Erythroblast (primary cell): ENCODE results near the gene TKT.
"Not testable (repeated sequence)": the region's sequence is repeated elsewhere in the genome, so short reads cannot be mapped to it uniquely, and the experiment has no call there.

Experiments used
- DNase-seq, 2 experiments: peaks; one replicate each; lab custom pipeline; 2025; lab: John Stamatoyannopoulos, UW
- GATA1 ChIP-seq: IDR thresholded peaks from 2 replicates; pipeline ENCODE4 v1.6.1; 2011; ENCODE audit warnings: low read depth, mild to moderate bottlenecking, control low read depth, low read length, moderate library complexity
- POLR2A ChIP-seq: IDR thresholded peaks from 2 replicates; pipeline ENCODE4 v1.6.1; 2011; ENCODE audit warnings: mild to moderate bottlenecking, low read length

TKT gene

GRCh38 chr3:53254509-53255422 lies 1.1 kb downstream of the TKT start:
- TF ChIP-seq GATA1 (no peak), POLR2A (peak; percentile 25)
- peak; percentile 65 to 67 for DNase-seq

DNA sequence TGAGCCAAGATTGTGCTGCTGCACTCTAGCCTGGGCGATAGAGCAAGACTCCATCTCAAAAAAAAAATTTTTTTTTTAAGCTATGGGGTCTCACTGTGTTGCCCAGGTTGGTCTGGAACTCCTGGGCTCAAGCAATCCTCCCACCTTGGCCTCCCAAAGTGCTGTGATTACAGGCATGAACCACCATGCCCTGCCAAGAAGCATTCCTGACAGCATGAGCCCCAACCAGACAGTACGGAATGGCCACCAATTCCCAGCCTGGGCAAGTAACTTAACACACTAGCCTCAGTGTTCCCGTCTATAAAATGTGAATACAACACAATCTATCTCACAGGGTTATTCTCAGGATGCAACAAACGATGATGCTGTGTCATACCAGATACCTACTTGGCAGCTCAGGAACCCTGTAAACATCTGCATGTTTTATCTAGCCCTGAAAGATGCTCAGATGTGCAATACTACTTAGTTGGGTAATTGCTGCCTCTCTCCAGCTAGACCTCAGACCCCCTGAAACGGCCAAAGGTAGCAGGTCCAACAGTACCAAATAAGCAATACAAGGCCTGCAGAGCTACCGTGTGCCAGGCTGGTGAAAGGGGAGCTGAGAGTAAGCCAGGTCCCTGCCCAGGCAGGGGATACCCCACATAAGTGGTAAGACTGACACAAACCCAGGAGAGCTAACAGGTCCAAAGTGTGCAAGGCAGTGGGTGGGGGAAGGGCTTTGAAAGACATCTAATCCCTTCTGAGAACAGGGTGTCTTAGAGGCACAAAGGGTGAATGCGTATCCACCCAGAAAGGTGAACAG lies 1.9 kb downstream of the TKT start:
- TF ChIP-seq GATA1 = no peak
- TF ChIP-seq POLR2A = no peak

DNA sequence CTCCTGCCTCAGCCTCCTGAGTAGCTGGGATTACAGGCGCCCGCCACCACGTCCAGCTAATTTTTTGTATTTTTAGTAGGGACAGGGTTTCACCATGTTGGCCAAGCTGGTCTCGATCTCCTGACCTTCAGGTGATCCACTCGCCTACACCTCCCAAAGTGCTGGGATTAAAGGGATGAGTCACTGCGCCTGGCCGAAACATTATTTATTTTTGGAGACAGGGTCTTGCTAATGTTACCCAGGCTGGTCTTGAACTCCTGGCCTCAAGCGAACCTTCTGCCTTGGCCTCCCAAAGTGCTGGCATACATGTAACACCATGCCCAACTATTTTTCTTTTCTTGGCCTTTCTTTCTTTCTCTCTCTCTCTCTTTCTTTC lies 2.9 kb downstream of the TKT start:
- not testable (repeated sequence) for DNase-seq

More for the DNA sequence above, 1.9 kb downstream of the TKT start:
- DNase-seq = peak; percentile 65 to 69

DNA sequence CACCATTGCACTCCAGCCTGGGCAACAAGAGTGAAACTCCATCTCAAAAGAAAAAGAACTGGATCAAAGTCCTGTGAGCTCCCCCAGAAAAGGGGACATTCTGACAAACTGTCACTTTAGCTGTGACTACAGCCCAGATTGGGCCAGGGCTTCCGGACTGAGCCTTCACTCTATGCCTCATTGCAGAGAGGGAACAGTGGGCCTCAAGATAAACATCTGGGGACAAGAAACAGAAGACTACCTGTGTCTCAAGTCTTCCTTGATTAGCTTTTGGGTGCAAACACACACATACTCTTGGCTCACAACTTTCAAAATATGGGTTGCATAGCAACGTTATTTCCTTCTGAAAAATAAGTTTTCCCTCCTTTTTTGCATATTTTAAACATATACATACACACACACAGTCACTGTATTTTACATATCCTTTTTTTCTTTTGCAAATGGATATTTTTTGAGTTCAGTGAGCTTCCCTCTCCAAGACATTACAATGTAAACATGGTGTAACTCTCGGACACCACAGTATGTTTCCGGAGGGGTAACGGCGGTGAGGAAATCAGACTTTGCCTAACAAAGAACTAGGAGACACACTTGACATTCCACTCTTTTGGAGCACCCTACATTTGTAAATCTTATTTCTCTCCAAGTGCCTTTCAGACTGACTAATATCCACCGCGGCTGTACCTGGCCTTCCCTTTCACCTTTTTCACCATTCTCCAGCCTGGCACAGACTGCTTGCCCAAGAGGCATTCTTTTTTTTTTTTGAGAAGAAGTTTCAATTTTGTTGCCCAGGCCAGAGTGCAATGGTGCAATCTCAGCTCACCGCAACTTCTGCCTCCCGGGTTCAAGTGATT lies 3.5 kb downstream of the TKT start:
- TF ChIP-seq GATA1 = no peak
- no peak for TF ChIP-seq POLR2A
- DNase-seq = peak; percentile 23 to 47

DNA sequence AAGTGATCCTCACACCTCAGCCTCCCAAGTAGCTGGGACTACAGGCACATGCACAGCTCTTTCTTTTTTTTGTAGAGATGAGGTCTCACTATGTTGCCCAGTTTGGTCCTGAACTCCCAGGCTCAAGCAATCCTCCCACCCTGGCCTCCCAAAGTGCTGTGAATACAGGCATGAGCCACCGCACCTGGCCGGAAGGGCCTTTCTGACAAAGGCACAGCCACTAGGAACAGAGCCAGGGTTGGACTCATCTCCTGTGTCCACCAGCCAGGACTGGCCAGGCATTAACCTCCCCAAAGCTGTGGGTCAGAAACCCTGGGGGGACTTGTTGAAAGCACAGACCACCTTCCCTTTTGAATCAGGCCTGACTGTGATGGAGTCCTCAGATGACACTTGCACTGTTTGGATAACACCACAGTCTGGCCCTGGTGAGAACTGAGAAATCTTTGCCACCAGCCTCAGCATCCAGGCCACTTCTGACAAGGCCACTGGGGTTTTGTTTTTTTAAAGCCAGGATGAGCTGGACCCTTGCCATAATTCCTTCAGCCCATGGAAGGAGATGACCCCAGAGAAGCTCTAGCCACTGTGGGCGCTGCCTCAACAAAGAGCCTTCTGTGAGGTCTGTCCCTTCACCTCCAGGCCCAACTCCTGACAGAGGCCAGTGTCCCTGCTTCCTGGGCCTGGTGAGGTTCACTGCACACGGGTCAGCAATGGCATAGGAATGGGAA lies 4.8 kb downstream of the TKT start:
- TF ChIP-seq POLR2A = no peak
- no peak for TF ChIP-seq GATA1
- DNase-seq = no peak

DNA sequence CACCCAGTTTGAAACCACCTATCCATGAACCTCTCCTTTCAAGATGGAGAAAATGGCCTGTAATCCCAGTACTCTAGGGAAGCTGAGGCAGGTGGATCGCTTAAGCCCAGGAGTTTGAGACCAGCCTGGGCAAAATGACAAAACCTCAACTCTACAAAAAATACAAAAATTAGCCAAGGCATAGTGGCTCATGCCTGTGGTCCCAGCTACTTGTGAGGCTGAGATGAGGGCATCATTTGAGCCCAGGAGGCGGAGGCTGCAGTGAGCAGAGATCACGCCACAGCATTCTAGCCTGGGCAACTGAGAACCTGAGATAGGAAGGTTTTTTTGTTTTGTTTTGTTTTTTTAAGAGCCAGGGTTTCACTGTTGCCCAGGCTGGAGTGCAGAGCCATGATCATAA lies 5.4 kb downstream of the TKT start:
- peak in 1 of 2 experiments; percentile 25 for DNase-seq
- no peak for TF ChIP-seq POLR2A
- no peak for TF ChIP-seq GATA1

DNA sequence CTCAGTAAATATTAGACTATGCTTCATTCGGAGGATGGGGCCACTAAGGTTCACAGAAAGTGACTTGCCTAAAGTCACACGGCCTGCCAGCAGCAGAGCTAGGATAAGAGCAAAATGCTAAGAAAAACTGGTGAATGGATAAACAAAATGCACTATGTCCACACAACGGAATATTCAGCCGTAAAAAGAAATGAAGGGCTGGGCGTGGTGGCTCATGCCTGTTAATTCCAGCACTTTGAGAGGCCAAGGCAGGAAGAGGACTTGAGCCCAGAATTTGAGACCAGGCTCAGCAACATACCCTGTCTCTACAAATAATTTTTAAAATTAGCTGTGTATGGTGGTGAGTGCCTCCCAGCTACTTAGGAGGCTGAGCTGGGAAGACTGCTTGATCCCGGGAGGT lies 7.7 kb downstream of the TKT start:
- TF ChIP-seq GATA1 (no peak), POLR2A (no peak)
- DNase-seq = peak in 1 of 2 experiments; percentile 31

DNA sequence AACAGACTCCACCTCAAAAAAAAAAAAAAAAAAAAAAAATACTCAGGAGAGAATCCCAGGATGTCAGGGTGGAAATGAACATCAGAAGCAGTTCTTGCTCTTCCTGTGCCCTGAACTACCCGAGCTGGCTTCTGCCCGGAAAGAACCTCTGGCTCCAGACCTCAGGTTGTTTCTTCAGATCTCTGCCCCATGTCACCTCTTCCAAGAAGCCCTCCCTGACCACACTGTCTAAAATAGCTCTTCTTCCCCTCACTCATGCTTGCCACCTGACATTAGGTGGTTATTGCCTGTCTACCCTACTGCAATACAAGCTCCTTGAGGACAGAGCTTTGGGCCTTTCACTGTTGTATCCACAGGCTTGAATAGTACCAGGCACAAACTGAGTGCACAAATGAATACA lies 8.2 kb downstream of the TKT start:
- no peak for DNase-seq
- no peak for TF ChIP-seq POLR2A
- TF ChIP-seq GATA1 = no peak

GRCh38 chr3:53244271-53244670 lies 11.6 kb downstream of the TKT start:
- DNase-seq = peak; percentile 39 to 44
- TF ChIP-seq POLR2A = no peak
- no peak for TF ChIP-seq GATA1

- TF ChIP-seq POLR2A = no peak
- no peak for TF ChIP-seq GATA1
- DNase-seq = no peak
These were observed 12.0 kb downstream of the TKT start for GRCh38 chr3:53243785-53244184.

- DNase-seq = peak in 1 of 2 experiments; percentile 13
- TF ChIP-seq GATA1 = no peak
- no peak for TF ChIP-seq POLR2A
These were observed 12.7 kb downstream of the TKT start for GRCh38 chr3:53243165-53243564.

DNA sequence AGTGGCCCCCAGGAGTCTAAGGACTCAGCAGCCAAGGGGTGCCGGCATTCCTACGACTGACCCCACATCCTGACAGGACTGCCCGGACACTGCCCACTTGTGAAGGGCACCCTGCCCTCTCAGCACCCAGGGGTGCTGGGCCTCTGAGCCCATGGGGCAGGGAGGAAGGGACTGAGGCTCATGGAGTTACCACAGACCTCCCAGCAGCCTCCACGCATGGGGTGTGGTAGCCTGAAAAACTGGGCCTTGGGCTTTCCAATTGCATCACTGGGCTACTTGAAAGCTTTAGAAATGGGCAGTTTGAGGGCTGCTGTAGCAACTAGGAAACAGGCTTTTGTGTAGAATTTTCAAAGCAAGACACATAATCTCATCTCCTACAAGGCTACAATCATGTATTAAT lies 13.2 kb downstream of the TKT start:
- DNase-seq = peak in 1 of 2 experiments; percentile 19
- no peak for TF ChIP-seq GATA1
- no peak for TF ChIP-seq POLR2A

GRCh38 chr3:53242155-53242554 lies 13.7 kb downstream of the TKT start:
- peak; percentile 37 to 41 for DNase-seq
- no peak for TF ChIP-seq POLR2A
- TF ChIP-seq GATA1 = no peak
